Measurements from ENCODE around the gene TMEM17. TPM values are rescaled to one million over a fixed set of nuclear protein-coding genes. Genes with fewer than 3 reads are reported as not detected.

TMEM17 gene
- total RNA-seq, 4 donors from 2014 or later: 1.7 to 3.4 (median 2.7) TPM

- Histone ChIP-seq H3K9me3 (no peaks in the 10 kb centered on the region), H3K27ac (peak overlapping the region; percentile 87 to 92 (median 90)), H3K36me3 (no peaks in the 10 kb centered on the region), H3K4me1 (peaks cover 10 to 78% (median 47%) of the 10 kb centered on the region in 3 donors), H3K27me3 (no peaks in the 10 kb centered on the region), H3K4me3 (peak overlapping the region; percentile 50 to 74 (median 56))
- TF ChIP-seq POLR2A (IDR thresholded peaks at IDR 0.05): no peak
- TF ChIP-seq, protein P1, sequence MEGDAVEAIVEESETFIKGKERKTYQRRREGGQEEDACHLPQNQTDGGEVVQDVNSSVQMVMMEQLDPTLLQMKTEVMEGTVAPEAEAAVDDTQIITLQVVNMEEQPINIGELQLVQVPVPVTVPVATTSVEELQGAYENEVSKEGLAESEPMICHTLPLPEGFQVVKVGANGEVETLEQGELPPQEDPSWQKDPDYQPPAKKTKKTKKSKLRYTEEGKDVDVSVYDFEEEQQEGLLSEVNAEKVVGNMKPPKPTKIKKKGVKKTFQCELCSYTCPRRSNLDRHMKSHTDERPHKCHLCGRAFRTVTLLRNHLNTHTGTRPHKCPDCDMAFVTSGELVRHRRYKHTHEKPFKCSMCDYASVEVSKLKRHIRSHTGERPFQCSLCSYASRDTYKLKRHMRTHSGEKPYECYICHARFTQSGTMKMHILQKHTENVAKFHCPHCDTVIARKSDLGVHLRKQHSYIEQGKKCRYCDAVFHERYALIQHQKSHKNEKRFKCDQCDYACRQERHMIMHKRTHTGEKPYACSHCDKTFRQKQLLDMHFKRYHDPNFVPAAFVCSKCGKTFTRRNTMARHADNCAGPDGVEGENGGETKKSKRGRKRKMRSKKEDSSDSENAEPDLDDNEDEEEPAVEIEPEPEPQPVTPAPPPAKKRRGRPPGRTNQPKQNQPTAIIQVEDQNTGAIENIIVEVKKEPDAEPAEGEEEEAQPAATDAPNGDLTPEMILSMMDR (IDR thresholded peaks at IDR 0.05): peak; percentile 85 to 99 (median 97)
- 18 to 22% methylated on average over 8 to 14 of the region's 52 CpGs for WGBS, 2 donors
- peak; percentile 15 for DNase-seq
- intact Hi-C loops (cut with DNase I): loop anchor here (5.0 kb wide), 1 partner anchor 320 kb away; no protein-coding TSS in a partner anchor
These were observed 49.1 kb downstream of the TMEM17 start for GRCh38 chr2:62456721-62457539.

DNA sequence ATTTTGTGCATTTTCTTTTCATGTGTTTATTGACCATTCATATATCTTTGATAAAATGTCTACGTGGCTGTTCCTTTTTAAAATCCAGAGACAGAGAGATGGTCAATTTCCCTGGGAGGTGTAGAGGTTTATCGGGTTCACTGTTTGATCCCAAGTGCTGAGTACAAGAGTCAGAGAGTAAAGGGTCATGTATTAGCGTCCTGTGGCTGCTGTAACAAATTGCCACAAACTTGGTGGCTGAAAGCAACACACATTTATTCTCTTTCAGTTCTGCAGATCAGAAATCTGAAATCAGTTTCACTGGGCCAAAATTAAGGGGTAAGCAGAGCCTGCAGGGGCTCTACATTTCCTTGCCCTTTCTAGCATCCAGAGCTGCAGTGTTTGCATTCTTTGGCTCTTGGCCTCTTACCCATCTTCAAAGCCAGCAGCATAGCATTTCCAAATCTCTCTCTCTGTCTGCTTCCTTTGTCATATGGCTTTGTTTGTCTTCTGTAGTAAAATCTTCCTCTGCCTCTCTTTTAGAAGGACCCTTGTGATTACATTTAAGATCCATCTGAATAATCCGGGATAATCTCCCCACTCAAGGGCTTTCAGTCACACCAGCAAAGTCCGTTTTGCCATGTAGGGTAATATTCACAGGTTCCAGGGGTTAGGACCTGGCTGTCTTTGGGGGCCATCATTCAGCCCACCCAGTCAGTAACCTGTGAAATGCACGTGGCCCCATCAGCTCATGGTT lies 49.9 kb downstream of the TMEM17 start:
- Histone ChIP-seq H3K4me1 (peaks cover 10 to 78% (median 39%) of the 10 kb centered on the region in 3 donors), H3K27me3 (no peaks in the 10 kb centered on the region), H3K27ac (peak overlapping the region; percentile 87 to 92 (median 90)), H3K4me3 (no peak overlapping the region), H3K36me3 (no peaks in the 10 kb centered on the region), H3K9me3 (no peaks in the 10 kb centered on the region)
- WGBS, 2 donors: 81 to 92% methylated on average over 5 to 6 of the region's 6 CpGs
- no peak for DNase-seq
- TF ChIP-seq POLR2A (IDR thresholded peaks at IDR 0.05): no peak
- TF ChIP-seq, protein P1 (IDR thresholded peaks at IDR 0.05): no peak
- intact Hi-C loops (cut with DNase I): loop anchor here (5.0 kb wide), 1 partner anchor 321 kb away; no protein-coding TSS in a partner anchor

GRCh38 chr2:62453955-62454354 lies 52.0 kb downstream of the TMEM17 start:
- Histone ChIP-seq H3K4me3 (no peak overlapping the region), H3K27ac (peak overlapping the region in 3 of 4 donors; percentile 23 to 60 (median 60)), H3K36me3 (no peaks in the 10 kb centered on the region), H3K4me1 (peaks cover 10 to 81% (median 36%) of the 10 kb centered on the region in 3 donors), H3K27me3 (no peaks in the 10 kb centered on the region), H3K9me3 (no peaks in the 10 kb centered on the region)
- TF ChIP-seq POLR2A (IDR thresholded peaks at IDR 0.05): no peak
- TF ChIP-seq, protein P1 (IDR thresholded peaks at IDR 0.05): no peak
- intact Hi-C loops (cut with DNase I): no loop called here
- WGBS, 2 donors: 18 to 35% methylated on average over 2 to 3 of the region's 3 CpGs
- no peak for DNase-seq

DNA sequence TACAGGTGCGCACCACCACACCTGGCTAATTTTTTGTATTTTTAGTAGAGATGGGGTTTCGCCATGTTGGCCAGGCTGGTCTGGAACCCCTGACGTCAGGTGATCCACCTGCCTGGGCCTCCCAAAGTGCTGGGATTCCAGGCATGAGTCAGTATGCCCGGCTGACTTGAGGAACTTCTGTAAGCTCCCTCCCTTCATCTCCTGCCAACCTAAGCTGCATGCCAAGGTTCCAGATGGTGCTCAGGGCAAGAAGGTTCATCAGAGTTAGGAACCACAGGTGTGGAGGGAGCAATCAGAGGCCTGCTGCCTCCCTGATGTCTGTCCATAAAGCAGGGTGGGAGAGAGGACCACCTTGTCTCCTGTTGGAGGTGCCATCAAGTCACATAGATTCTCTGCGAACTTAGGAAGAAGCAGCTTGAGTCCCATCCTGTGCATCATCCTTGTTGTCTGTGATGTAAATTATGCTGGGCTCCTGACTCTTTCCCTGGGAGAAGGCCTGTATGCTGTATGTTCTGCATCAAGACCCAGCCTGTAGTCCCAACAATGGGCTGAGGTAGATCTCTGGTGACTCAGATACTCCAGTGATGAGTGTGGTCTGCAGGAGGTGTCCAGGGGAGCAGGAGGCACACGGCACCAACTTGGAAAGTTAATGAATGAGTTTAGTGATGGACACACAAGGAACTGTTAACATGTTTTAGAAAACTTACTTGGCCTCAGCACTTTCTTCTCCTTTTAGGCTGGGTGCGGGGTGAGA lies 53.1 kb downstream of the TMEM17 start:
- Histone ChIP-seq H3K36me3 (no peaks in the 10 kb centered on the region), H3K27me3 (no peaks in the 10 kb centered on the region), H3K4me3 (no peak overlapping the region), H3K9me3 (no peaks in the 10 kb centered on the region), H3K4me1 (peaks cover 10 to 70% (median 27%) of the 10 kb centered on the region in 3 donors), H3K27ac (peak overlapping the region in 3 of 4 donors; percentile 33 to 60 (median 60))
- intact Hi-C loops (cut with DNase I): no loop called here
- 50 to 68% methylated on average over 4 to 6 of the region's 7 CpGs for WGBS, 2 donors
- no peak for DNase-seq
- TF ChIP-seq POLR2A (IDR thresholded peaks at IDR 0.05): no peak
- TF ChIP-seq, protein P1 (IDR thresholded peaks at IDR 0.05): no peak

All from esophagus squamous epithelium (tissue), 5 donors.